GM19468 (cell line): ENCODE data around the gene CHD5.

Source experiments
- ATAC-seq: cut with Tn5 transposase; IDR thresholded peaks from one replicate; pipeline ENCODE4 v1.9.1; 2021; ENCODE audit warnings: mild to moderate bottlenecking, moderate library complexity, moderate number of reproducible peaks; ENCODE audit not compliant: unreplicated experiment; ENCODE audit errors: extremely low read depth

CHD5 gene

GRCh38 chr1:6177681-6178380 is 2.3 kb downstream of the CHD5 start:
- ATAC-seq, result no peak

DNA sequence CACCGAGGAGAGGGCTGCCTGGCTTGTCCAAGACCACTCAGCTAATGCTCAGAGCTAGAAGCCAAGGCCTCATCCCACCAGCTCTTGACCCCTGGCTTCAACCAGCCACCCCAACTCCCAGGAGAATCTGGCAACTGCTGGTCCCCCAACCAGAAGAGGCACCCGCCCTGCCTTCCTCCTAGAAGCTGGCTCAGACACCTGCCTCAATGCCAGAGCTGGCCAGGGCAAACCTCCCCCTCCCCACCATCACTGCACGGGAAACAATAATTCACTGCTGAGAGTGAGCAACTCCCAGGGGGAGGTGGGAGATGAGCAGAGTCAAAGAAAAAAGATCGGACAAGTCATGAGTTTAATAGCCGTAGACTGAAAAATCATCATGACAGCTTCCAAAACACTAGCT is 3.3 kb downstream of the CHD5 start:
- ATAC-seq, result no peak

DNA sequence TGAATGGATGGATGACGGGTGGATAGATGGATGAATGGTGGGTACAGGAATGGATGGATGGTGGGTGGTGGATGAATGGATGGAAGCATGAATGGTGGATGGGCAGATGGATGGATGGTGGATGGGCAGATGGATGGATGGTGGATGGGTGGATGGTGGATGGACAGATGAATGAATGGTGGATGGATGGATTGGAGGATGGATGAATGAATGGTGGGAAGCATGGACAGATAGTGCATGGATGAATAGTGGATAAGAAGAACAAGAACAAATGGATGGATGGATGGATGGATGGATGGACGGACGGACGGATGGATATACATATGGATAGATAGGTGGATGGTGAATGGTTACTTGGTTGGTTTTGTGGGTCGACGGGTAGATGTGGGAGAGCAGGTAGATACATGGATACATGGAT is 4.7 kb downstream of the CHD5 start:
- no peak for ATAC-seq

DNA sequence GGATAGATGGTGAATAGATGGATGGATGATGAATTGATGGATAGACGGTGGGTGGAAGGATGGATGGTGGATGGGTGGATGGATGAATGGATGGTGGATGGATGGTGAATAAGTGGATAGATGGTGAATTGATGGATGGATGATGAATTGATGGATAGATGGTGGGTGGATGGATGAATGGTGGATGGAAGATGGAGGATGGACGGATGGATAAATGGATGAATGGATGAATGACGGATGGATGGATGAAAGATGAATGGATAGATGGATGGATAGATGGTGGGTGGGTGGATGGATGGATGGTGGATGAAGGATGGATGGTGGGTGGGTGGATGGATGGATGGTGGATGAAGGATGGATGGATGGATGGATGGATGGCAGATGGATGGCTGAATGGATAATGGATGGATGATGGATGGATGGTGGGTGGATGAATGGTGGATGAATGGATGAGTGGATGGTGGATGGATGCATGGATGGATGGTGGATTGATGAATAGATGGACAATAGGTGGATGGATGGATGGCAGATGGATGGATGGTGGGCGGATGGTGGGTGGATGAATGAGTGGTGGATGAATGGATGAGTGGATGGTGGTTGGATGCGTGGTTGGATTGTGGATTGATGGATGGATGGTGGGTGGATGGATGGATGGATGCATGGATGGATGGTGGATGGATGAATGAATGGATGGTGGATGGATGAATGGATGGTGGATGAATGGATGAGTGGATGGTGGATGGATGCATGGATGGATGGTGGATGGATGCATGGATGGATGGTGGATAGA is 5.3 kb downstream of the CHD5 start:
- no peak for ATAC-seq

GRCh38 chr1:6172549-6172948 is 7.6 kb downstream of the CHD5 start:
- no peak for ATAC-seq

DNA sequence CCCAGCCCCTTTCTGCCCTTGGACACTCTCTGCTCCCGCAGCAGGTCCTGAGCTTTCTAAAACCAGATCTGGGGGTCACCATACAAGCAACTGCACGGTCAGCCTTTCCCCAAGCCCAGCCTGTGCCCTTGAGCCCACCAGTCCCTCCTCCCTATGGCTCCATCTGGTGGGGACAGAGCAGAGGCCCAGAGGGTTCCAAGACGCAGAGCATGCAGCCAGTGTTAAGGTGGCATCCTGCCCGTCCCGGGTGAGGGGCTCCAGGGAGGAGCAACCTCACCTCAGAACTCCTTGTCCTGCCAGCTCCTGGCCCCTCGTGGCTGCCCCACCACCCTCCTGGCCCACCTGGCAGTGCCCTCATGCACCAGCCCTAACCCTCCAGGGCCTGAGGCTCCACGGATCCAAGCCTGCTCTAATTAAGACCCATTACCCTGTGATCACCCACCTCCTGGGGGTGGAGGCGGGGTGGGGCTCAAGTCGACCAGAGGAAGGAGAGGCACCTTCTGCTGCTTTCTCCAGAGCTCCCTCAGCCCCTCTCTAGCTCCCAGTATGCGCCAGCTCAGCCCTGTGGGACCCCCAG is 8.5 kb downstream of the CHD5 start:
- no peak for ATAC-seq

- ATAC-seq, result no peak
Observed at GRCh38 chr1:6170742-6171201, 9.3 kb downstream of the CHD5 start.

DNA sequence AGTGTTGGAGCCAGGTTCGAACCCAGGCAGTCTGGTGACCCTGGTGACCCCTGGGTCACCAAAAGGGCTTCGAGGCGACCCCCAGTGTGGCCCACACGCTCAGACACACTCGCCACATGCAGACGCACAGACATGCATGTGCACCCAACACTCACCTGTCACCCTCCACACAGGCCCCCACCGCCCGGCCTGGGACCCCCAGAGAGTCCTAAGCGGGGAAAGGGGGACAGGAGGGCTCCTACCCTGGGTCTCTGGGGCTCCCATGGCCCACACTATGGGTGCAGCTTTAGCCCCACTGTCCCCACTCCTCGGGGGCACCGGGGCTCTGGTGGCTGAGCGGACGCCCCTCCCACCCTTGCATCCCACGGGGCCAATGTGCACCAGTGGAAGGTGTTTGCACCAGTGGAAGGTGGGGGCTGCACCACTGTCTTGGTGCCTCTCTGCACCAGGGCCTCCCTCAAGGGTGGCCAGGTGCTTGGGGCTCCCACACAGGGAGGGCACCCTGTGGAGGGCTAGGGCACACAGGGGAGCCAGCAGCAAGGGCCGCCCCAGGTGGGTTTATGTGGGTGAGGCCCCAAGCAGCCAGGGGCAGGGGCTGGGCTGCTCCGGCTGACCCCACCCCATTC is 9.9 kb downstream of the CHD5 start:
- no peak for ATAC-seq

DNA sequence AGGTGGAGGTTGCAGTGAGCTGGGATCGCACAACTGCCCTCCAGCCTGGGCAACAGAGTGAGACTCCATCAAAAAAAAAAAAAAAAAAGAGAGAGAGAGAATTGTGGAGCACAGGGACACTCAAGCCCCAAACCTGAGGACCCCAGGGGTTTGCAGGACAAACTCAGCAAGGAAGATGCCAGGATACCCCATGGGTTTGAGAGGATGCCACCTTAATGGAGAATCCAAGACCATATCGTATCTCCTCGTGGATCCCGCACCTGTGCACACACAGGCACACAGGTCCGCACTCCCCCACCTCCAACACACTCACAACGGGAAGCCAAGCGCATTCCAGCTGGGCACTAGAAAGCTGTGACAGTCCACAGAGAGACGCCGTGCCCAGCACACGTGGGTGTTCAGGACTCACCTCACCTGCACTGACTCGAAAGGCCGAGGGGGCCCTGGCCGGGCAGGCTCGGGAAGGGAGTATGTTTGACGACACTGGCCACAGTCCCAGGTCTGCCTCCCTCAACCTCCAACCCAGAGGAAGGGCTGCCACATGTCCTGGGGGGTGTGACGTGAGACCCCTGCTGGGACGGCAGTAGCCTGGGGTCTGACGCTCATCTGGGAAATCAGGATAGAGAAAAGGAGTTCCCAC is 11.1 kb downstream of the CHD5 start:
- no peak for ATAC-seq

DNA sequence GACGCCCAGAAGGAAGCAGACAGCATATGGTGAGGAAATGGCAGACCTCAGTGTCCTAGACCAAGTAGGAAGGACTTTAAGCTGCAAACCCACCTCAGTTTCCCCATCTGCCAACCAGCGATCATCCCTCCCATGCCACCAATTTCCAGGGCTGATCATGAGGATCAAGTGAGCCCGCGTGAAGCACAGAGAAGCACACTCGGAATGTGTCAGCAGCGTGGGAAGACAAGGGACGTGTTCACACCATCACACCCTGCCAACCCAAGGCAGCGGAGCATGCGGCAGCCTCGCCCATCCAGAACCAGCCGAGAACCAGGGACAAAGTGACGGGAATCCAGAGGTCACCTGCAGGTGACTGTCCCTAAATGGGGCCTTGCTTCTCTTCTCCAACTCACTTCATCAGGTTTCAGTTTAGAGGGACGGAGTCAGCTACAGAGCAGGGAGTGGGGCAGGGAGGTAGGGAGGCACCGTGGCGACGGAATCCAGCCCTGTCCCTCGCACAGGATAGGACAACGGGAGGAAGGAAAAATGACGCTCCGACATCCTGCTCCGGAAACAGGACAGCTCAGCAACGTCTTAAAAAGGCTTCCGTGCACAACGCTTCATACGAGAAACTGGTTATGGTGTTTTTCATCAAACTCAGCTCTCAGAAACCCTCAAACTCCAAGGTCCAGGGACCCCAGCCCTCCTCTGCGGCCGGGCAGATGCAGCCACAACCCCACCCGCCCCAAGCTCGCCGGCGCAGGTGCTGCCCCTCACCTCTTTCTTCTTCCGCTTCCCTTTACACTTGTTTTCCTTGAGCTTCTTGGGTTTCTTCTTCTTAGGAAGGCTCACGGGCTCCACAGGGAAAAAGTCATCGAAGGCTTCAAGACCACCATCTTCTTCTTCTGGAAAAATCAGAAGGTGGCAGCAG is 12.5 kb downstream of the CHD5 start:
- ATAC-seq, result no peak

GRCh38 chr1:6166655-6167390 is 13.3 kb downstream of the CHD5 start:
- ATAC-seq, result no peak

- ATAC-seq, result no peak
Observed at GRCh38 chr1:6166221-6166620, 13.9 kb downstream of the CHD5 start.

- ATAC-seq, result no peak
Observed at GRCh38 chr1:6165441-6165985, 14.6 kb downstream of the CHD5 start.

GRCh38 chr1:6165027-6165426 is 15.1 kb downstream of the CHD5 start:
- no peak for ATAC-seq

GRCh38 chr1:6163973-6164617 is 16.0 kb downstream of the CHD5 start:
- no peak for ATAC-seq

- no peak for ATAC-seq
Observed at GRCh38 chr1:6163191-6163972, 16.7 kb downstream of the CHD5 start.

- no peak for ATAC-seq
Observed at GRCh38 chr1:6162773-6163172, 17.3 kb downstream of the CHD5 start.
